ENCODE measurements around the gene MCEMP1.

The MCEMP1 gene

GRCh38 chr19:7644550-7644877 lies 32.4 kb upstream of the MCEMP1 start:
- 100% methylated on average over 10 of the region's 20 CpGs for WGBS (ENCODE audit: insufficient coverage)
- peaks cover 0 to 45% (median 24%) of the 10 kb centered on the region in 4 experiments for H3K36me3 ChIP-seq (ENCODE audit: control insufficient read depth in 4 of 4, insufficient read depth in 4 of 4, low read length in 3 of 4)
- POLR2A ChIA-PET, result interaction anchor here (0.6 kb wide), 1 partner anchor 8 kb away, joined by 3 read pairs; no protein-coding TSS in a partner anchor

GRCh38 chr19:7645163-7645562 lies 31.7 kb upstream of the MCEMP1 start:
- POLR2A ChIA-PET, result no interaction called here
- CTCF ChIA-PET, result no interaction called here
- H3K4me3 ChIP-seq (ENCODE audit: control insufficient read depth in 1 of 7, extremely low read depth in 1 of 7, insufficient read depth in 4 of 7, low read depth in 2 of 7, low read length in 6 of 7), result no peak overlapping the region
- peaks cover 0 to 40% (median 21%) of the 10 kb centered on the region in 4 experiments for H3K36me3 ChIP-seq (ENCODE audit: control insufficient read depth in 4 of 4, insufficient read depth in 4 of 4, low read length in 3 of 4)
- H3K9me3 ChIP-seq (ENCODE audit: control extremely low read depth in 1 of 5, control insufficient read depth in 4 of 5, insufficient read depth in 2 of 5, low read depth in 1 of 5, low read length in 4 of 5), result no peaks in the 10 kb centered on the region
- H3K27ac ChIP-seq (ENCODE audit: insufficient read depth in 1 of 2, low read depth in 1 of 2, low read length in 2 of 2, poor library complexity in 1 of 2, severe bottlenecking in 2 of 2), result peak overlapping the region in 1 of 2 experiments; percentile 25
- DNase-seq, result no peak
- WGBS (ENCODE audit: insufficient coverage), result 96% methylated on average over 12 of the region's 14 CpGs
- no peaks in the 10 kb centered on the region for H3K27me3 ChIP-seq (replicated peaks in 2 of 5; ENCODE audit: control insufficient read depth in 4 of 5, insufficient read depth in 5 of 5, low read length in 4 of 5)
- peaks cover 0 to 16% (median 2%) of the 10 kb centered on the region in 4 experiments for H3K4me1 ChIP-seq (ENCODE audit: control extremely low read depth in 1 of 4, control insufficient read depth in 4 of 4, insufficient read depth in 4 of 4, low read length in 3 of 4)

More at GRCh38 chr19:7644550-7644877, 32.4 kb upstream of the MCEMP1 start:
- Histone ChIP-seq H3K4me1 (ENCODE audit: control extremely low read depth in 1 of 4, control insufficient read depth in 4 of 4, insufficient read depth in 4 of 4, low read length in 3 of 4) (peaks cover 0 to 16% (median 2%) of the 10 kb centered on the region in 4 experiments), H3K4me3 (ENCODE audit: control insufficient read depth in 1 of 7, extremely low read depth in 1 of 7, insufficient read depth in 4 of 7, low read depth in 2 of 7, low read length in 6 of 7) (no peak overlapping the region), H3K27ac (ENCODE audit: insufficient read depth in 1 of 2, low read depth in 1 of 2, low read length in 2 of 2, poor library complexity in 1 of 2, severe bottlenecking in 2 of 2) (no peak overlapping the region), H3K9me3 (ENCODE audit: control extremely low read depth in 1 of 5, control insufficient read depth in 4 of 5, insufficient read depth in 2 of 5, low read depth in 1 of 5, low read length in 4 of 5) (no peaks in the 10 kb centered on the region), H3K27me3 (replicated peaks in 2 of 5; ENCODE audit: control insufficient read depth in 4 of 5, insufficient read depth in 5 of 5, low read length in 4 of 5) (no peaks in the 10 kb centered on the region)
- DNase-seq, result no peak
- CTCF ChIA-PET, result no interaction called here

DNA sequence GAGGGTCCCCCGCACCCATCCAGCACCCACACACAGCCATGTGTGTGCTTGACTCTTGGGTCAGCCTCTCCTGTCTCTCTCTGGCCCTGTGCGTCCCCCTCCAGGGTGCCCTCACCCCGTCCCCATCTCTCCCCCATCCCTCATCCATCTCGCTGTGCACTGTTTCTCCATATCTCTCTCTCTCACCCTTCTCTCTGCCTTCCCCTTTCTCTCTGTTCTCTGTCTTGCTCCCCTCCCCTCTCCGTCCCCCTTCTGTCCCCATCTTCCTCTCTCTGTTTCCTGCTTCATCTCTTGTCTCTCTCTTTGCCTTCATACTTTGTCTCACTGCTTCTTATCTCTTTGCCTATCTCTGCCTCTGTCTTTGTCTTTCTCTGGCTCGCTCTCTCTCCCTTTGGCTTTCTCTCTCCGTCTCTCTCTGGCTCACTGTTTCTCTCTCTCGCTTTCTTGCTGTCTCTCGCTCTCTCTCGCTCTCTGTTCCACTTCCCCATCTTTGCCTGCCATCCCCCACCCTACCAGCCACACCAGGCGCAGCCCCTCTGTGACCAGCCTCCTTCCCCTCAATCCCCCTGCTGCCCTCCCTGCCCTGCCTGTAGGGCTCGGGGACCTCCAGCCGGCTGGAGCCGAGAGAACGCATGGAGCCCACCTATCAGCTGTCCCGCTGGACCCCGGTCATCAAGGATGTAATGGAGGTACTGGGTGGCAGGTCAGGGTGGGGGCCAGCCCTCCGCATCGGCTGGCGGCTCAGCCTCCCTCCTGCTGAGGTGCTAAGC lies 31.0 kb upstream of the MCEMP1 start:
- peaks cover 0 to 33% (median 18%) of the 10 kb centered on the region in 4 experiments for H3K36me3 ChIP-seq (ENCODE audit: control insufficient read depth in 4 of 4, insufficient read depth in 4 of 4, low read length in 3 of 4)
- H3K27ac ChIP-seq (ENCODE audit: insufficient read depth in 1 of 2, low read depth in 1 of 2, low read length in 2 of 2, poor library complexity in 1 of 2, severe bottlenecking in 2 of 2), result peak overlapping the region in 1 of 2 experiments; percentile 43
- CTCF ChIA-PET, result no interaction called here
- H3K27me3 ChIP-seq (replicated peaks in 2 of 5; ENCODE audit: control insufficient read depth in 4 of 5, insufficient read depth in 5 of 5, low read length in 4 of 5), result no peaks in the 10 kb centered on the region
- peaks cover 0 to 16% (median 2%) of the 10 kb centered on the region in 4 experiments for H3K4me1 ChIP-seq (ENCODE audit: control extremely low read depth in 1 of 4, control insufficient read depth in 4 of 4, insufficient read depth in 4 of 4, low read length in 3 of 4)
- no peak overlapping the region for H3K4me3 ChIP-seq (ENCODE audit: control insufficient read depth in 1 of 7, extremely low read depth in 1 of 7, insufficient read depth in 4 of 7, low read depth in 2 of 7, low read length in 6 of 7)
- no peaks in the 10 kb centered on the region for H3K9me3 ChIP-seq (ENCODE audit: control extremely low read depth in 1 of 5, control insufficient read depth in 4 of 5, insufficient read depth in 2 of 5, low read depth in 1 of 5, low read length in 4 of 5)
- WGBS (ENCODE audit: insufficient coverage), result 82% methylated on average over 12 of the region's 20 CpGs
- POLR2A ChIA-PET, result no interaction called here
- DNase-seq, result no peak

- Histone ChIP-seq H3K36me3 (ENCODE audit: control insufficient read depth in 4 of 4, insufficient read depth in 4 of 4, low read length in 3 of 4) (peaks cover 0 to 32% (median 18%) of the 10 kb centered on the region in 4 experiments), H3K27ac (ENCODE audit: insufficient read depth in 1 of 2, low read depth in 1 of 2, low read length in 2 of 2, poor library complexity in 1 of 2, severe bottlenecking in 2 of 2) (no peak overlapping the region), H3K4me3 (ENCODE audit: control insufficient read depth in 1 of 7, extremely low read depth in 1 of 7, insufficient read depth in 4 of 7, low read depth in 2 of 7, low read length in 6 of 7) (no peak overlapping the region), H3K4me1 (ENCODE audit: control extremely low read depth in 1 of 4, control insufficient read depth in 4 of 4, insufficient read depth in 4 of 4, low read length in 3 of 4) (peaks cover 0 to 16% (median 2%) of the 10 kb centered on the region in 4 experiments), H3K27me3 (replicated peaks in 2 of 5; ENCODE audit: control insufficient read depth in 4 of 5, insufficient read depth in 5 of 5, low read length in 4 of 5) (peaks cover 0 to 3% (median 0%) of the 10 kb centered on the region in 5 experiments), H3K9me3 (ENCODE audit: control extremely low read depth in 1 of 5, control insufficient read depth in 4 of 5, insufficient read depth in 2 of 5, low read depth in 1 of 5, low read length in 4 of 5) (no peaks in the 10 kb centered on the region)
- POLR2A ChIA-PET, result no interaction called here
- DNase-seq, result no peak
- WGBS (ENCODE audit: insufficient coverage), result 90% methylated on average over 8 of the region's 8 CpGs
- CTCF ChIA-PET, result no interaction called here
Measured at GRCh38 chr19:7646426-7646700, 30.5 kb upstream of the MCEMP1 start.

DNA sequence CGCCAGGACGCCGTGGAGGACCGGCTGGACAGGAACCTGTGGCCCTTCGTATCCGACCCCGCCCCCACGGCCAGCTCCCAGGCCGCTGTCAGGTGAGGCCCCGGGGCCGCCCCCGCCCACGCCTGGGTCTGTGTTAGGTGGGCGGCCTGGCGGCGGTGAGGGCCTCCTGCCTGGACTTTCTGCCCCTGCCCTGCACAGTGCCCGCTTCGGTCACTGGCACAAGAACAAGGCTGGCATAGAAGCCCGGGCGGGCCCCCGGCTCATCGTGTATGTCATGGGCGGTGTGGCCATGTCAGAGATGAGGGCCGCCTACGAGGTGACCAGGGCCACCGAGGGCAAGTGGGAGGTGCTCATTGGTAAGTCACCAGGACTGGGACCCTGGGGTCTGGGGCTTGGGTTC lies 29.7 kb upstream of the MCEMP1 start:
- Histone ChIP-seq H3K36me3 (ENCODE audit: control insufficient read depth in 4 of 4, insufficient read depth in 4 of 4, low read length in 3 of 4) (peaks cover 0 to 28% (median 17%) of the 10 kb centered on the region in 4 experiments), H3K4me3 (ENCODE audit: control insufficient read depth in 1 of 7, extremely low read depth in 1 of 7, insufficient read depth in 4 of 7, low read depth in 2 of 7, low read length in 6 of 7) (no peak overlapping the region), H3K4me1 (ENCODE audit: control extremely low read depth in 1 of 4, control insufficient read depth in 4 of 4, insufficient read depth in 4 of 4, low read length in 3 of 4) (peaks cover 0 to 17% (median 2%) of the 10 kb centered on the region in 4 experiments), H3K27me3 (replicated peaks in 2 of 5; ENCODE audit: control insufficient read depth in 4 of 5, insufficient read depth in 5 of 5, low read length in 4 of 5) (peaks cover 0 to 4% (median 0%) of the 10 kb centered on the region in 5 experiments), H3K27ac (ENCODE audit: insufficient read depth in 1 of 2, low read depth in 1 of 2, low read length in 2 of 2, poor library complexity in 1 of 2, severe bottlenecking in 2 of 2) (no peak overlapping the region), H3K9me3 (ENCODE audit: control extremely low read depth in 1 of 5, control insufficient read depth in 4 of 5, insufficient read depth in 2 of 5, low read depth in 1 of 5, low read length in 4 of 5) (no peaks in the 10 kb centered on the region)
- POLR2A ChIA-PET, result no interaction called here
- WGBS (ENCODE audit: insufficient coverage), result 95% methylated on average over 26 of the region's 26 CpGs
- CTCF ChIA-PET, result no interaction called here
- no peak for DNase-seq

GRCh38 chr19:7648265-7649014 lies 28.4 kb upstream of the MCEMP1 start:
- peaks cover 0 to 21% (median 12%) of the 10 kb centered on the region in 4 experiments for H3K36me3 ChIP-seq (ENCODE audit: control insufficient read depth in 4 of 4, insufficient read depth in 4 of 4, low read length in 3 of 4)
- POLR2A ChIA-PET, result interaction anchor here (0.6 kb wide), 1 partner anchor 25 kb away, joined by 4 read pairs; no protein-coding TSS in a partner anchor
- H3K4me3 ChIP-seq (ENCODE audit: control insufficient read depth in 1 of 7, extremely low read depth in 1 of 7, insufficient read depth in 4 of 7, low read depth in 2 of 7, low read length in 6 of 7), result no peak overlapping the region
- DNase-seq, result peak in 1 of 3 donors; percentile 7
- no peaks in the 10 kb centered on the region for H3K9me3 ChIP-seq (ENCODE audit: control extremely low read depth in 1 of 5, control insufficient read depth in 4 of 5, insufficient read depth in 2 of 5, low read depth in 1 of 5, low read length in 4 of 5)
- H3K4me1 ChIP-seq (ENCODE audit: control extremely low read depth in 1 of 4, control insufficient read depth in 4 of 4, insufficient read depth in 4 of 4, low read length in 3 of 4), result peaks cover 0 to 24% (median 4%) of the 10 kb centered on the region in 4 experiments
- 98% methylated on average over 13 of the region's 15 CpGs for WGBS (ENCODE audit: insufficient coverage)
- CTCF ChIA-PET, result interaction anchor here (1.1 to 1.6 kb wide), 4 partner anchors 11 to 80 kb away, joined by 3 to 4 read pairs (median 3); partner anchors contain the start of genes PCP2 and TRAPPC5
- no peak overlapping the region for H3K27ac ChIP-seq (ENCODE audit: insufficient read depth in 1 of 2, low read depth in 1 of 2, low read length in 2 of 2, poor library complexity in 1 of 2, severe bottlenecking in 2 of 2)
- peaks cover 0 to 4% (median 0%) of the 10 kb centered on the region in 5 experiments for H3K27me3 ChIP-seq (replicated peaks in 2 of 5; ENCODE audit: control insufficient read depth in 4 of 5, insufficient read depth in 5 of 5, low read length in 4 of 5)

GRCh38 chr19:7650148-7650547 lies 26.7 kb upstream of the MCEMP1 start:
- H3K4me3 ChIP-seq (ENCODE audit: control insufficient read depth in 1 of 7, extremely low read depth in 1 of 7, insufficient read depth in 4 of 7, low read depth in 2 of 7, low read length in 6 of 7), result no peak overlapping the region
- no peak for DNase-seq
- ChIA-PET POLR2A (interaction anchor here (0.7 kb wide), 1 partner anchor 9 kb away, joined by 5 read pairs; no protein-coding TSS in a partner anchor), CTCF (interaction anchor here (1.0 to 3.3 kb wide), 2 partner anchors 26 to 31 kb away, joined by 3 to 16 read pairs; partner anchors contain the start of genes MCEMP1 and TRAPPC5)
- peaks cover 0 to 15% (median 7%) of the 10 kb centered on the region in 4 experiments for H3K36me3 ChIP-seq (ENCODE audit: control insufficient read depth in 4 of 4, insufficient read depth in 4 of 4, low read length in 3 of 4)
- H3K4me1 ChIP-seq (ENCODE audit: control extremely low read depth in 1 of 4, control insufficient read depth in 4 of 4, insufficient read depth in 4 of 4, low read length in 3 of 4), result peaks cover 0 to 20% (median 2%) of the 10 kb centered on the region in 4 experiments
- H3K9me3 ChIP-seq (ENCODE audit: control extremely low read depth in 1 of 5, control insufficient read depth in 4 of 5, insufficient read depth in 2 of 5, low read depth in 1 of 5, low read length in 4 of 5), result no peaks in the 10 kb centered on the region
- H3K27ac ChIP-seq (ENCODE audit: insufficient read depth in 1 of 2, low read depth in 1 of 2, low read length in 2 of 2, poor library complexity in 1 of 2, severe bottlenecking in 2 of 2), result no peak overlapping the region
- H3K27me3 ChIP-seq (replicated peaks in 2 of 5; ENCODE audit: control insufficient read depth in 4 of 5, insufficient read depth in 5 of 5, low read length in 4 of 5), result peaks cover 0 to 4% (median 0%) of the 10 kb centered on the region in 5 experiments
- 53% methylated on average over 2 of the region's 2 CpGs for WGBS (ENCODE audit: insufficient coverage)
